Muscle of leg (tissue), 11 donors: ENCODE data around the gene SALL1. TPM values are rescaled to one million over a fixed set of nuclear protein-coding genes. Genes with fewer than 3 reads are reported as not detected.
A peak's percentile ranks its signal among the peaks of the same experiment; 100 is the strongest.

Experiments
- DNase-seq: peaks from one replicate; pipeline ENCODE4 v3.0.0; 2013
- H3K27ac ChIP-seq: one replicate; pipeline ENCODE4 v1.5.1; 2013; ENCODE audit warnings: mild to moderate bottlenecking, low read length, control low read depth
- H3K27me3 ChIP-seq: one replicate; pipeline ENCODE4 v1.6.1; 2013; ENCODE audit warnings: low read length; ENCODE audit not compliant: control insufficient read depth, insufficient read depth
- H3K36me3 ChIP-seq: one replicate; pipeline ENCODE4 v1.6.1; 2013; ENCODE audit warnings: low read length; ENCODE audit not compliant: control insufficient read depth, insufficient read depth
- H3K4me1 ChIP-seq: one replicate; pipeline ENCODE4 v1.6.1; 2013; ENCODE audit warnings: low read length; ENCODE audit not compliant: control insufficient read depth, insufficient read depth
- H3K4me3 ChIP-seq: one replicate; pipeline ENCODE4 v1.5.1; 2013; ENCODE audit warnings: low read length, control low read depth
- H3K9me3 ChIP-seq: replicated peaks from 2 replicates; pipeline ENCODE4 v1.6.1; 2013; ENCODE audit warnings: low read depth, low read length; ENCODE audit not compliant: control insufficient read depth
- WGBS: methylation state at CpG from one replicate; pipeline ENCODE4 v1.1.5; 2013; ENCODE audit warnings: missing lambda C conversion rate; ENCODE audit not compliant: insufficient coverage; 5-methylcytosine and 5-hydroxymethylcytosine counted together
- polyA plus RNA-seq, 8 donors: library from polyadenylated mRNA; unstranded; fragments of 120-200 nt; gene quantifications; one replicate each; pipeline versions ENCODE4 v1.2.1 to v1.2.3, GENCODE V29; 2013; ENCODE audit warnings: inconsistent platforms in 1 of 8, low replicate concordance in 1 of 8; ENCODE audit not compliant: insufficient read length in 8 of 8, insufficient read depth in 1 of 8
- total RNA-seq: library from RNA; stranded (reverse); fragments of 120-200 nt; gene quantifications from one replicate; pipeline ENCODE4 v1.2.4, GENCODE V29; 2013

Gene SALL1
- total and polyA plus RNA-seq, 9 donors = under 0.01 to 0.26 (median 0.14) TPM

DNA sequence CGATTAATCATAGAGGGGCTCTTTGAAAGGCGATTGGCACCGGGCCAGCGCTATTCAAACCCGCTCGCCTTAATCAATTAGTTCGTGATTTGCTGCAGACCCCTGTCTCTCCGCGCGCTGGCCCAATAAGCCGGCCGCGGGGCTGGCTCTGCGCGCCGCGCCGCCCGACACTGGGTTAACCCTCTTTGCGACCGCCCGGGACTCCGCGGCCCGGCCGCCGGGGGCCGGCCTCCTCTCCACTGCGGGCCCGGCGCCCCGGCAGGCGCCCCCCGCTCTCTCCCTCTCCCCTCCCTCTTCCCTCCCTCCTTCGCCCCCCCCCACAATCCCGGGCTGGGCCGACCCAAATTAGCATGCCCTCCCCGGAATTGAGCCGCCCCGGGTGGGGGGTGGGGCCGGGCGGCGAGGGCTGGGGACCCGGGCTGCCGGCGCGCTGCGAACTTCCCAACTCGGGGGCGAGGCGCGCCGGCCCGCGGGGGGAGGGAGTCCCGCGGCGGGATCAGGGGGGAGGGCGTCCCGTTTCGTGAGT, 428 bp upstream of the SALL1 start:
- peaks cover 80% of the 10 kb centered on the region for H3K27me3 ChIP-seq
- peak; percentile 71 for DNase-seq
- WGBS = under 1% methylated on average over 29 of the region's 61 CpGs
- H3K4me1 ChIP-seq = peaks cover 32% of the 10 kb centered on the region
- H3K36me3 ChIP-seq = no peaks in the 10 kb centered on the region
- no peaks in the 10 kb centered on the region for H3K9me3 ChIP-seq
- no peak overlapping the region for H3K27ac ChIP-seq
- peak overlapping the region; percentile 39 for H3K4me3 ChIP-seq

DNA sequence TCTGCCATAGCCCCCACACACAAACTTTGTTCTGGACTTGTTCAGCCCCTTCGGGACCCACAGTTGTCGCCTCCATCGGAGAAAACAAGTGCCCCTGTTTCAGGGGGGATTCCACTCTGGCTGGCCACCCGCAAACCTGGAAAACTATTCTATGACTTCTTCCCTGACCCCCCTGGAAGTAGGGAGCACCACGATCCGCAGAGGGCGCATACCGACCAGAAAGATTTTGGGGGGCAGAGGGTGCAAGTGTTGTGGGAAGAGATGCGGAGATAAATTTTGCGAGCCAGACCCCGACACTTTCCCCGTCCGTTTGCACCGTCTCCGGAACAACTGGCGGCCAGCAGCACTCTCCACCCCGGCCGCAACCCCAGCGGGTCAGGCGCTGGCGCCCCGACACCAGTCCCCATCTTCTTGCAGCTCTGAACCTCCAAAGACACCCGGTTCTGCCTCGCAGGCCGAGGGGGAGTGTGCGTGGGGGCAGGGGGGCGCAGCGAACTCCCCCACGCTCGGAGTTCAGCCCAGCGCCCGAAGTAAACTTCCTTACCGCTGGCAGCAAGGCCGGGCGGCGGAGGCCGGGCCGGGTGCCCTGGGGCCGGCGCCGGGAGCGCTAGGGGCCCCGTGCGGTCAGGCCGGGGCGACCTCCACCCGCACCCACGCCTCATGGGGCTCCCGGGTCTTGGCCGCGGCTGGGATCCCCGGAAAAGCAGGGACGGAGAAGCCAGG, 744 bp downstream of the SALL1 start:
- WGBS = 4% methylated on average over 49 of the region's 53 CpGs
- peaks cover 70% of the 10 kb centered on the region for H3K27me3 ChIP-seq
- H3K4me1 ChIP-seq = peaks cover 25% of the 10 kb centered on the region
- H3K4me3 ChIP-seq = peak overlapping the region; percentile 33
- no peaks in the 10 kb centered on the region for H3K9me3 ChIP-seq
- DNase-seq = no peak
- H3K36me3 ChIP-seq = no peaks in the 10 kb centered on the region
- no peak overlapping the region for H3K27ac ChIP-seq

DNA sequence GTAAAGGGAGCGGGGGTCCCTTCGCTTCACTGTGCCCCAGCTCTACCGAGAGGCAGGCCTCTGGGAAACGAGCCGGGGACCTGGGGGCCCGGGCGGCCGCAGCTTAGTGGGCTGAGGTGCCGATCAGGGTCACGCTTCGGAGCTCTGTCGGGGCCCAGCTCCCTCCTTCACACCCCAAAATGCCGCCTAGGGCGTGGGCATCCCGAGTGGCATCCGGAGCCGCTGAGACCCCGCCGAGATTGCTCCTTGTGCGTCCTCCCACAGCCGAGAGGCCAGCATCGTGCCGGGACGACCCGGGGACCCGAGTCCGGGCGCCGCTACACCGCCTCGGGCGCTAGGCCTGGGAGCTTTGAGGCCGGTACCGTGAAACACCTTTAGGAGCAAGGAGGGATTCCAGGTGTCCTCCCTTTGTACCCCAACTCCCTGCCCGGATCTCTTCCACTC, 1.3 kb downstream of the SALL1 start:
- Histone ChIP-seq H3K27ac (no peak overlapping the region), H3K9me3 (no peaks in the 10 kb centered on the region), H3K4me3 (no peak overlapping the region), H3K4me1 (peaks cover 19% of the 10 kb centered on the region), H3K36me3 (no peaks in the 10 kb centered on the region), H3K27me3 (peaks cover 64% of the 10 kb centered on the region)
- DNase-seq = no peak
- WGBS = 9% methylated on average over 34 of the region's 35 CpGs

DNA sequence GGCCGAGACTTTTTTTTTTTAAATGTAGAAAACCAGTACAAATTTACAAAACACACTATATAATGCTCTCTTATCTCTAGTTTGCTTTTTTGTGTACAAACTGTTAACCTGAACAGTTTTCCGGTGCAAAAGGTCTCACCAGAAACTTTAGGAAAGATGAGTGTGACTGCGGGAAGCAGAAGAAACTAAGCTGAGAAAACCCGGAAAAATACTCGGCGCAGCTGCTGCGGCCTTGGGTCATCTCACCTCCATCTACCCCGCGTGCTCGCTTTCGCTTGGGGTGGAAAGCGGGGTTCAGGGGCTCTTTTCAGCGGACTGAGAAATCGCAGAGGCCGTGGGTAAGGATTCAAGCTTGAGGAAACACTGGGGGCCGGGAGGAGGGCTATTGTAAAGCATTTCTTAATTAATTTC, 1.8 kb downstream of the SALL1 start:
- no peak overlapping the region for H3K4me3 ChIP-seq
- no peaks in the 10 kb centered on the region for H3K36me3 ChIP-seq
- DNase-seq = no peak
- no peaks in the 10 kb centered on the region for H3K9me3 ChIP-seq
- WGBS = 78% methylated on average over 5 of the region's 16 CpGs
- no peak overlapping the region for H3K27ac ChIP-seq
- H3K27me3 ChIP-seq = peaks cover 59% of the 10 kb centered on the region
- H3K4me1 ChIP-seq = peaks cover 18% of the 10 kb centered on the region

DNA sequence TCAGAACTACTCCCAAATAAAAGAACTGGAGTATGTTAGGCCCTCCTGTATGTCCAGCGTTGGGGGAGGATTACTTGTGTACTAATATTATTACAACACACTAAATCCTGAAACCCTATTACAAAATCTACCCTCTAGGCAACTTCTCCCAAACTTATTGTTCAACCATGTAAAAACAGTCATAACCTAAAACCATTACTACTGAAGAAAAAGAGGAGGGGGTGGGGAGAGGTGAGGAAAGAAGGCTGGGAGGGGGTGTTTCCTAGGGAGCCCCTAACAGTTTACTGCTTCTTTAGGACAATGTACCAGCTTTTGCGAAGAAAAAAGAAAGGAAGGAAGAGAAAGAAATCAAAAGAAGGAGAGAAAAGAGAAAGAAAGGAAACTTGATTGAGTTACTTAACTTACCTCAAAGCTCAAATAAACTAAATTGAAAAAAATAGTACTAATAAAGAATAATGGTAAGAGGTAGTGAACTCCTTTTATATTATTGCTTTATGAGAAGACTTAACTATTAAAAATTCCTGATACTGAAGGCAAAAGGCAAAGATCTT, 2.3 kb downstream of the SALL1 start:
- H3K4me1 ChIP-seq = peaks cover 18% of the 10 kb centered on the region

DNA sequence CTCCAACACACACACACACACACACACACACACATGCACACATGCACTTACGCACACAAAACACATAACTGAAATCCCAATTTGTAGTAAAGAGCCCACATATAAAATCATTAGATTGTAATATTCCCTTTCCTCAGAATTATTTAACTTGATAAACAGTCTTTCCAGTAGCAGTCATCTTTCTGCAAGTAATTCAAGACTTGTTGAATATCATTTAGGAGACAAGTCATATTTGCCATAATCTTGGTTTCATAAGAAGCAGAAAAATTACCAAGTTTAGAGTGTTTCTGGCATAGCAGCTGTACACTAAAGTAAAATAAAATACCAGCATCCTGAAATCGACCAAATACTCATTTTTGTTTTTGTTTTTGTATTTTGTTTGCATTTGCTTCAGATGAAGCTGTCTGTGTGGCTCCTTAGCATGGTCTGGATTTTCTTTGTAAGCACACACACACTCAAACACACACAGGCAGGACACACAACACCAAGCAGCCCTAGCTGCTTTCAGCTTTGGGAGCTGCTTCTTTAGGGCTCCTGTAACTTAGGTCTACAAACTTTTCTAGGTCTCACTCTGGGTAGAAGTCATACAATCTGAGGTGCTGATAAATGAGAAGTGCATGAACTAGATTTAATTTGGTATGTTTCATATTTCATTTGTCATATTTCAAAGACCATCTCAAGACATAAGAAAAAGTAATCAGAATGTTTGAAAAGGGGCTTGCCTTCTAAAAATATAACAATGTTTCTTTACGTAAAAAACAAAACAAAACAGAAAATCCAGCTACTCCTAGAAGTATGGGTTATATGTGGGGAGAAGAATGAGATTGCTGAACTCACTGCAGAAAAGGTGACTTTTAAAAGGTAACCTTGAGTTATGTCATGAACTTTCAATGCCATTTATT, 3.0 kb downstream of the SALL1 start:
- H3K27me3 ChIP-seq = peaks cover 47% of the 10 kb centered on the region
- DNase-seq = no peak
- no CpG with 5 or more reads among the region's 3 CpGs for WGBS
- H3K36me3 ChIP-seq = no peaks in the 10 kb centered on the region
- no peak overlapping the region for H3K4me3 ChIP-seq
- H3K27ac ChIP-seq = no peak overlapping the region
- peaks cover 17% of the 10 kb centered on the region for H3K4me1 ChIP-seq
- H3K9me3 ChIP-seq = no peaks in the 10 kb centered on the region

More for the DNA sequence above, 2.3 kb downstream of the SALL1 start:
- Histone ChIP-seq H3K9me3 (no peaks in the 10 kb centered on the region), H3K4me3 (no peak overlapping the region), H3K36me3 (no peaks in the 10 kb centered on the region), H3K27me3 (peaks cover 54% of the 10 kb centered on the region), H3K27ac (no peak overlapping the region)
- no peak for DNase-seq
- no CpG with 5 or more reads among the region's 2 CpGs for WGBS

DNA sequence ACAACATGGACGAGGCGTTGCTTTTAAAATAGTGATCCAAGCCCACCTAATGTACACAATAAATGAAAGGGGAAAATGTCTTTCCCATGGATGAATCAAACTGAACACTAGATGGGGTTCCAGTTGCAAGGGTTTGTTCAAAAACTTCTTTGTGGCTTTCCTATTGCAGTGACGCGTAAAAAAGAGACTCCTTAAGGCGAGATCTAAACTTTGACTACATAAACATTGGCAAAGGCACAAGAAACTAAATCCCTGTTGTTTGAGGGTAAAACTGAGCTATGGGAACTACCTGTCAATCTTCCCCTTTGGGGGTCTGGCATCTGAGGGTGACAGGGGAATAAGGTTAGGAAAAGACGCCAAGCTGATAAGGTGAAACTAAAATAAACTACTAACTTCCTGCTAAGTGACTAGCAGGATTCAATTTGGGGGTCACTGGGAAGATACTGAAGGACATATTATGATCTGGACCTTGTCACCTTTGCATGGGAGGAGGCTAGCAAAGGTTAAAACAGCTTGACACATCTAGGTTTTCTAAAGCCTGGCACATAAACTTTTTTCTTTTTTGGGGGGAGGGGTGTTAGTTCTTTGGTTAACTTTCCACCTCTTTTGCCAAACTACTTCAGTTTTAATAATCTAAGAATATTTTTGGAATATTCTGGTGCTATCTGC, 4.7 kb downstream of the SALL1 start:
- H3K27ac ChIP-seq = no peak overlapping the region
- no peaks in the 10 kb centered on the region for H3K36me3 ChIP-seq
- WGBS = no CpG with 5 or more reads among the region's 6 CpGs
- peaks cover 39% of the 10 kb centered on the region for H3K27me3 ChIP-seq
- H3K4me3 ChIP-seq = no peak overlapping the region
- peak; percentile 35 for DNase-seq
- H3K4me1 ChIP-seq = peaks cover 8% of the 10 kb centered on the region
- H3K9me3 ChIP-seq = no peaks in the 10 kb centered on the region

DNA sequence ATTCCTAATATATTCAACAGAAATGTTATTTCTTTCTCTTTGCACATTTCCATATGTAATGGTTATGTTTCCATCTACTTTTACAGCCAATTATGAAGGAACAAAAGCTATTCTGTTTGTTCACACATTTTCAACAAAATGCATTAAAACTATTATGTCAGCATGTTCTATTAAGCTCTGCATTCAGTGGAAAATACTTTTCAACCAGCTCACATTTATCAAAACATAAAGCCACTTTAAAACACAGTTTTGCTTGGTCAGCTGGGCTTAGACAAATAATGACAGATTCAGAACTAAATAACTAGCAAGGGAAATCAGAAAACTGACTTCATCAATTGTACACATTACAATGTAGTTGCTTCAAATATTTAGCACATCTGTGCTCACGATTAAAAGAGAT, 6.9 kb downstream of the SALL1 start:
- no peak overlapping the region for H3K4me3 ChIP-seq
- DNase-seq = no peak
- H3K9me3 ChIP-seq = no peaks in the 10 kb centered on the region
- peaks cover 25% of the 10 kb centered on the region for H3K27me3 ChIP-seq
- no CpG with 5 or more reads among the region's 1 CpG for WGBS
- H3K36me3 ChIP-seq = no peaks in the 10 kb centered on the region
- peaks cover 8% of the 10 kb centered on the region for H3K4me1 ChIP-seq
- H3K27ac ChIP-seq = no peak overlapping the region

DNA sequence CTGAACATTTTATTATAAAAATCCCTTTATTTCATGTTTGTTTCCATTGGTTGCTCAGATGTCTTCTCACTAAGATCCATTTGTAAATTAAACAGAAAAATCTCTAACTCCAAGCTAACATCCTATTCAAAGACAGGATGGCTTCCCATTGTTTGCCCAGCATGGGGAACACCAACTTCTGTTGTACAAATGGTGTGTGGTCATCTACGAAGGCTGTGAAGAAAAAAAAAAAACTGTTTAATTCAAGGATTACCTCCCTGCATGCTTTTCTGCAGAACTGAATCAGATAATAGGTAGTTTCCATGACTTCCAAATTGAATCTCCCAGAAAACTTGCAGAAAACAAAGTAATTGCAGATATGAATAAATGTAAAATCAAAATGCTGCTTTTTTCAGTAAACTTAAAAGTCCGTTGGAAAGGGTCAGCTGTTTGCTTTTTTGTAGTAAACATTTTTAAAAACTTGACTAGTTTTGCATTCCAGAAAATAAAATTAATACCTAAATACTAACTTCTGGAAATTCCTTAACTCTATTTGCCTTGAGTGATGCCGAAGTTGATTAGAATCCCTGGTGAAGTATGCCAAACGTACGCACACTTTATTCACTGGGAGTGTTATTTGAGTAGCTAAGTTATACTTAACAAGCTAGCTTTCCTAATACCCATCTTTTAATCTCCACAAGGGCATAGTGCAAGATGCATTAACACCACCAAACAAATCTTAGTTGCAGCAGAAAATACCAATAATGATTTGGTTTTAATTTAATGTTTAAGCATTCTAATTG, 7.7 kb downstream of the SALL1 start:
- no peak for DNase-seq
- H3K4me3 ChIP-seq = no peak overlapping the region
- H3K4me1 ChIP-seq = peaks cover 8% of the 10 kb centered on the region
- H3K27ac ChIP-seq = no peak overlapping the region
- H3K36me3 ChIP-seq = no peaks in the 10 kb centered on the region
- WGBS = no CpG with 5 or more reads among the region's 5 CpGs
- H3K27me3 ChIP-seq = peaks cover 24% of the 10 kb centered on the region
- no peaks in the 10 kb centered on the region for H3K9me3 ChIP-seq
